Stimulated activated naive CD8-positive, alpha-beta T cell treated with anti-CD3 and anti-CD28 coated beads, Interleukin-15, amount 100 ng/mL, for 72 hours (primary cell): ENCODE measurements around the gene MAP1LC3B.
A peak's percentile ranks its signal among the peaks of the same experiment; 100 is the strongest.

Experiments used
- ATAC-seq: fragments of 150-1000 bp; cut with Tn5 transposase; 2 replicates; pipeline ENCODE4 v1.10.0; 2021; ENCODE audit warnings: mild to moderate bottlenecking, moderate library complexity
- DNase-seq, 2 donors: peaks; one replicate each; pipeline ENCODE4 v3.0.0; 2021 to 2022
- H3K27ac Mint-ChIP-seq, 2 donors: one replicate each; pipeline ENCODE4 v1.8.0; 2022; ENCODE audit warnings: mild to moderate bottlenecking in 2 of 2, mixed read lengths in 2 of 2, moderate library complexity in 2 of 2
- H3K27me3 Mint-ChIP-seq: one replicate; pipeline ENCODE4 v1.8.0; 2022; ENCODE audit warnings: mixed read lengths
- H3K4me1 Mint-ChIP-seq: one replicate; pipeline ENCODE4 v1.8.0; 2022; ENCODE audit warnings: mild to moderate bottlenecking, mixed read lengths
- H3K4me3 Mint-ChIP-seq, 2 donors: one replicate each; pipeline ENCODE4 v1.8.0; 2022; ENCODE audit warnings: mild to moderate bottlenecking in 2 of 2, mixed read lengths in 2 of 2, moderate library complexity in 1 of 2
- H3K9me3 Mint-ChIP-seq, 2 donors: one replicate each; pipeline ENCODE4 v1.8.0; 2022; ENCODE audit warnings: mixed read lengths in 2 of 2

Gene MAP1LC3B

GRCh38 chr16:87437911-87438610, 45.9 kb downstream of the MAP1LC3B start:
- Mint-ChIP-seq H3K9me3 (no peaks in the 10 kb centered on the region), H3K27ac (no peak overlapping the region), H3K4me3 (no peak overlapping the region), H3K27me3 (no peaks in the 10 kb centered on the region), H3K4me1 (peaks cover 33% of the 10 kb centered on the region)
- DNase-seq: no peak
- no peak for ATAC-seq

DNA sequence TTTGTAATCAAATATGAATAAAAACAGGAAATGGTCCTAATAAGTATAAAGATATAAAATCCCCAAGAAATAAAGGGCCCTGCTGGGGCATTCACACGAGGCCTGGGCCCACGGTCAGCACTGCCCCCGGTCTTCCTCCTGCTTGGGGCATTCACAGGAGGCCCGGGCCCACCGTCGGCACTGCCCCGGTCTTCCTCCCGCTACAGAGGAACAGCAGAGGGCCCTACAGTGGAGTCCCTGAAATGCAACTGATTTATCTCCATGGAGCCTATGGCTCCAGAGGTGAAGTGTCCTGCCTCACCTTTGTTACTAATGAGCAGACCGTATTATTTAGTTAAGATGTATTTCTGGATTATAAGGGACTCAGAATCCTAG, 46.5 kb downstream of the MAP1LC3B start:
- H3K27me3 Mint-ChIP-seq: no peaks in the 10 kb centered on the region
- no peak overlapping the region for H3K27ac Mint-ChIP-seq
- no peak for ATAC-seq
- H3K4me3 Mint-ChIP-seq: no peak overlapping the region
- no peak for DNase-seq
- H3K4me1 Mint-ChIP-seq: peaks cover 33% of the 10 kb centered on the region
- H3K9me3 Mint-ChIP-seq: no peaks in the 10 kb centered on the region

- Mint-ChIP-seq H3K9me3 (no peaks in the 10 kb centered on the region), H3K4me1 (peaks cover 31% of the 10 kb centered on the region), H3K27me3 (no peaks in the 10 kb centered on the region), H3K4me3 (no peak overlapping the region), H3K27ac (no peak overlapping the region)
- no peak for ATAC-seq
- DNase-seq: no peak
Observed at GRCh38 chr16:87439926-87440325, 47.8 kb downstream of the MAP1LC3B start.

DNA sequence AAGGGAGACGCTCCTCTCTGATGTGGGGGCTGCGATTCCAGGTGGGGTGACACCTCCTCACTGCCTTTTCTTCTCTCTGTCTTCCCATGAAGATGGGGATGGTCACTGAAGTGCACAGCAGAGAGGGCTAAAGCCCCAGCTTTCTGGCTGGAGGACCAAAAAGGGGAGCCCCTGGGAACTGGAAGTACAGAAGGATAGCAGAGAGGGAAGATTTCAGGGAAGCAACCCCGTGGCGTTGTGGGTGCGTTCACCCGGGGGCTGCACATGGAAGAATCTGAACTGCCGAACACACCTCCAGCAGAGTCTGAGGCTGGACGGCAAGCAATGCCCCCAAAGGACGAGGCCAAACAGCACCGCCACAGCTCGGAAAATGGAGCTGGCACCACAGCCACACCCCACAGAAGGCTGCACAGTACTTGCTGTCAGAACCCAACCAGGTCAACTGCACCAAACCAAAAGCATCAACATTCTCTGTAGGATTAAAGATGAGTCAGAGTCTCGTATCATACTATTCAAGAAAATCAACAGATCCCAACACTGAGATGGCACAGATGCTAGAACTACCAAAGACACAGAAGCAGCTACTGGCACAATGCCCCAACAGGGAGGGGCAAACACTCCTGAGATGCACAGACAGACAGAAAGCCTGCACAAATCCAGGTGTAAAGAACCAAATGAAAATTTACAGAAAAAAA, 49.9 kb downstream of the MAP1LC3B start:
- ATAC-seq: peak; percentile 37
- no peak for DNase-seq
- H3K27me3 Mint-ChIP-seq: no peaks in the 10 kb centered on the region
- no peaks in the 10 kb centered on the region for H3K9me3 Mint-ChIP-seq
- no peak overlapping the region for H3K27ac Mint-ChIP-seq
- H3K4me1 Mint-ChIP-seq: peaks cover 10% of the 10 kb centered on the region
- H3K4me3 Mint-ChIP-seq: no peak overlapping the region

GRCh38 chr16:87442581-87442966, 50.4 kb downstream of the MAP1LC3B start:
- no peak overlapping the region for H3K4me3 Mint-ChIP-seq
- DNase-seq (no peak), ATAC-seq (no peak)
- no peak overlapping the region for H3K27ac Mint-ChIP-seq
- H3K9me3 Mint-ChIP-seq: no peaks in the 10 kb centered on the region
- no peaks in the 10 kb centered on the region for H3K27me3 Mint-ChIP-seq
- peaks cover 6% of the 10 kb centered on the region for H3K4me1 Mint-ChIP-seq

DNA sequence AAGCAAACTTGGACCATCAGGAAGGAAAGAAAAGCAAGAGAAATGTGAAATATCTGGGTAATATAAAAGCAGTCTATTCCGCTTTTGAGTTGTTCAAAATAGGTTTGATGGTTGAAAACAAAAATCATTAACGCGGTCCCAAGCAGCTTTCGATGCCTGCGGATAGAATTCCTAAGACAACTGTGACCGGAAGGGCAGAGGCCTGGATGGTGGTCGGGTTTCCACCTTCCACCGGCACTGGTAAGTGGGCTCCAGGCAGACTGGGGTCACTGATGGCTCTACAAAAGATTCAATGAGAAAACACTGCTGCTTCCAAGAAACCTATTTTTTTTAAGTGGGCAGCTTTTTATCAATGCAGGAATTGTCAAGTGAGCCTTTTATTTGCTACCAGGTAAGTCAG, 50.9 kb downstream of the MAP1LC3B start:
- no peak overlapping the region for H3K27ac Mint-ChIP-seq
- H3K27me3 Mint-ChIP-seq: no peaks in the 10 kb centered on the region
- peaks cover 3% of the 10 kb centered on the region for H3K4me1 Mint-ChIP-seq
- H3K4me3 Mint-ChIP-seq: no peak overlapping the region
- no peaks in the 10 kb centered on the region for H3K9me3 Mint-ChIP-seq
- no peak for ATAC-seq
- no peak for DNase-seq

DNA sequence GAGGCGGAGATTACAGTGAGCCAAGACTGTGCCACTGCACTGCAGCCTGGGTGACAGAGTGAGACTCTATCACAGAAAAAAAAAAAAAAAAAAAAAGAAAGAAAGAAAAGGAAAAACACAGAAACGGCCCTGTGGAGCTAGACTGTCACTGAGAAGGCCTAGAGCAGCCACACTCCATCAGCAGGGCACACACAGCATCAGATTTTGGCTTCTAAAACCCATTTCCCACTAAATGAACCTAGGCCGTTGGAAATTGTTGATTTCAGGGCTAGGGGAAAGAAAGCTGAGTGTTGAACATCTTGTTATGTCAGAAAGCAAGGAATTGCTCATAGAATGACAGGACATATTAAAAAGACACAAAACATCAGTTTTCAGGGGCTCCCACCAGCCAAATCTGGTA, 51.8 kb downstream of the MAP1LC3B start:
- H3K27ac Mint-ChIP-seq: no peak overlapping the region
- no peaks in the 10 kb centered on the region for H3K9me3 Mint-ChIP-seq
- ATAC-seq (no peak), DNase-seq (no peak)
- H3K4me3 Mint-ChIP-seq: no peak overlapping the region
- no peaks in the 10 kb centered on the region for H3K27me3 Mint-ChIP-seq
- H3K4me1 Mint-ChIP-seq: no peaks in the 10 kb centered on the region

DNA sequence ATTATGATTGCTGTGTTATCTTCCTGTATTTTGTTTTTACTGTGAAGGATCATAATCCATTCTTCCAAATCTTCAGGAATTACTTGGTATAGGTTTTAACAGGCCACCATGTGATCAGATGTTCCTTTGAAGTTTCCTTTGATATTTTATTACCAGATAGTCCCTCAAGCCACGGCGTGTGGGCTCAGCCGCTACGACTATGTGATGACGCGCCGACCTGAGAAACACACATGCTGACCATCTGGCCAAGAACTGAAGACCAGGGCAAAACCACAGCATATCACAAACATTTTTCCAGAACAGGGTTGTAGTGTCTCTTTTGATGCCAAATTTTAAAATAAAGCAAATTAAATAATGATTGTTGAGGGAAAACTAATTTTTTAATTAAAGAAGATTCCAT, 53.4 kb downstream of the MAP1LC3B start:
- H3K4me1 Mint-ChIP-seq: no peaks in the 10 kb centered on the region
- DNase-seq (no peak), ATAC-seq (no peak)
- H3K27ac Mint-ChIP-seq: no peak overlapping the region
- H3K27me3 Mint-ChIP-seq: no peaks in the 10 kb centered on the region
- H3K4me3 Mint-ChIP-seq: no peak overlapping the region
- H3K9me3 Mint-ChIP-seq: no peaks in the 10 kb centered on the region

DNA sequence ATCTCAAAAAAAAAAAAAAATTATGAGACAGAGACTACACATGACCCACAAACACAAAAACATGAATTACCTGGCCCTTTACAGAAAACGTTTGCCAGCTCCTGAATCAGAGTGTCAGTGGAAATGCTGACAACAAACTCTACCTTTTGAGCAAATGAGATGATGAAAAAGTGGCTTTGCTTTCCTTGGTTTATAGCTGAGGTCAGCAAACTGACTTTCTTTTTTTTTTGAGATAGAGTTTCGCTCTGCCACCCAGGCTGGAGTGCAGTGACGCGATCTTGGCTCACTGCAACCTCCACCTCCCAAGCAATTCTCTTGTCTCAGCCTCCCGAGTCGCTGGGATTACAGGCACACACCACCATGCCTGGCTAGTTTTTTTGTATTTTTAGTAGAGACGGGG, 54.3 kb downstream of the MAP1LC3B start:
- no peak for DNase-seq
- no peak overlapping the region for H3K4me3 Mint-ChIP-seq
- H3K9me3 Mint-ChIP-seq: no peaks in the 10 kb centered on the region
- no peaks in the 10 kb centered on the region for H3K27me3 Mint-ChIP-seq
- peaks cover 2% of the 10 kb centered on the region for H3K4me1 Mint-ChIP-seq
- no peak for ATAC-seq
- H3K27ac Mint-ChIP-seq: no peak overlapping the region

GRCh38 chr16:87447323-87447722, 55.2 kb downstream of the MAP1LC3B start:
- Mint-ChIP-seq H3K9me3 (no peaks in the 10 kb centered on the region), H3K27me3 (no peaks in the 10 kb centered on the region), H3K27ac (no peak overlapping the region), H3K4me1 (peaks cover 6% of the 10 kb centered on the region), H3K4me3 (no peak overlapping the region)
- DNase-seq: no peak
- no peak for ATAC-seq

GRCh38 chr16:87448866-87449265, 56.7 kb downstream of the MAP1LC3B start:
- Mint-ChIP-seq H3K27ac (no peak overlapping the region), H3K4me3 (no peak overlapping the region), H3K27me3 (no peaks in the 10 kb centered on the region), H3K4me1 (peaks cover 6% of the 10 kb centered on the region), H3K9me3 (no peaks in the 10 kb centered on the region)
- ATAC-seq: no peak
- no peak for DNase-seq

GRCh38 chr16:87451563-87452210, 59.6 kb downstream of the MAP1LC3B start:
- H3K4me3 Mint-ChIP-seq: no peak overlapping the region
- no peaks in the 10 kb centered on the region for H3K27me3 Mint-ChIP-seq
- no peak overlapping the region for H3K27ac Mint-ChIP-seq
- no peak for DNase-seq
- no peak for ATAC-seq
- no peaks in the 10 kb centered on the region for H3K9me3 Mint-ChIP-seq
- peaks cover 6% of the 10 kb centered on the region for H3K4me1 Mint-ChIP-seq

- no peak for ATAC-seq
- H3K4me1 Mint-ChIP-seq: peaks cover 21% of the 10 kb centered on the region
- H3K27ac Mint-ChIP-seq: no peak overlapping the region
- H3K9me3 Mint-ChIP-seq: no peaks in the 10 kb centered on the region
- no peak for DNase-seq
- H3K27me3 Mint-ChIP-seq: no peaks in the 10 kb centered on the region
- no peak overlapping the region for H3K4me3 Mint-ChIP-seq
Observed at GRCh38 chr16:87453326-87453725, 61.2 kb downstream of the MAP1LC3B start.
